ENCODE measurements around the gene CCDC85C. TPM values are rescaled to one million over a fixed set of nuclear protein-coding genes. Genes with fewer than 3 reads are reported as not detected.
A peak's percentile ranks its signal among the peaks of the same experiment; 100 is the strongest.

The CCDC85C gene
- total RNA-seq, 6 experiments from 2014 or later: 31.3 to 41.4 (median 34.3) TPM

DNA sequence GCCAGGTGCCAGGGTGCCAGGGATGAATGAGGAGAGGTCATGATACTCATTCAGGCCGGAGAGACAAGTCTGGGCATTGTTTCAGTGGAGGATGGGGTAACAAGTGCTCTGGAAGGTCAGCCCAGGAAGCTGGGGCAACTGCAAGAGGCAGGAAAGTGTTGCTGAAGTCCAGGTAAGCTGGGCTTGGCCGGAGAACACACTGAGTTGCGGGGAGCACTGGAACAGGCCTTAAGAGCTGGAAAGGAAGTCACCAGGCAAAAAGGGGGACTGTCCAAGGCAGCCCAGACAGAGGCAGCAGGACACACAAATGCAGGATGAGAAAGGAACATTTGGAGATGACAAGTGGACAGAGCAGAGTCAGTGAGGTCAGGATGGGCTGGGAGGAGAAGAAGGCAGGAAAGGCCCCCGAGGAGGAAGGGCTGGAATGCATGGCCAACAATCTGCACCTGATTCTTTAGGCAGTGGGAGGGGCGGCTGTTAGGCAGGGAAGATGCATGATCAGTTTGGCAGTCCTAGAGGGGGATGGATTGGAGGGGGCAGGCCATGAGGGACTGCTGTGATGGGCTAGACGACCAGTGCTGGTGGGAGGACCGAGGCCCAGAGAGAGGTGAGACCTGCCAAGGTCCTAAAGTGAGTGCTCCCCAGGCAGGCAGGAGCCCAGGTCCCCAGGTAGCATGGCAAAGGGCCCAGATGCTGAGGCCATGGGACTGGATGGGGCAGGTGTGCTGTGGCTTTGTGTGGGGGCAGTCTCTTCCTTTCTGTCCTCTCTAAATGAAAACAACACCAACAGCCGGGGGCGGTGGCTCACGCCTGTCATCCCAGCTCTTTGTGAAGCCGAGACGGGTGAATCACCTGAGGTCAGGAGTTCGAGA is 23.7 kb upstream of the CCDC85C start:
- TF ChIP-seq, protein P1, sequence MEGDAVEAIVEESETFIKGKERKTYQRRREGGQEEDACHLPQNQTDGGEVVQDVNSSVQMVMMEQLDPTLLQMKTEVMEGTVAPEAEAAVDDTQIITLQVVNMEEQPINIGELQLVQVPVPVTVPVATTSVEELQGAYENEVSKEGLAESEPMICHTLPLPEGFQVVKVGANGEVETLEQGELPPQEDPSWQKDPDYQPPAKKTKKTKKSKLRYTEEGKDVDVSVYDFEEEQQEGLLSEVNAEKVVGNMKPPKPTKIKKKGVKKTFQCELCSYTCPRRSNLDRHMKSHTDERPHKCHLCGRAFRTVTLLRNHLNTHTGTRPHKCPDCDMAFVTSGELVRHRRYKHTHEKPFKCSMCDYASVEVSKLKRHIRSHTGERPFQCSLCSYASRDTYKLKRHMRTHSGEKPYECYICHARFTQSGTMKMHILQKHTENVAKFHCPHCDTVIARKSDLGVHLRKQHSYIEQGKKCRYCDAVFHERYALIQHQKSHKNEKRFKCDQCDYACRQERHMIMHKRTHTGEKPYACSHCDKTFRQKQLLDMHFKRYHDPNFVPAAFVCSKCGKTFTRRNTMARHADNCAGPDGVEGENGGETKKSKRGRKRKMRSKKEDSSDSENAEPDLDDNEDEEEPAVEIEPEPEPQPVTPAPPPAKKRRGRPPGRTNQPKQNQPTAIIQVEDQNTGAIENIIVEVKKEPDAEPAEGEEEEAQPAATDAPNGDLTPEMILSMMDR (IDR thresholded peaks at IDR 0.05): no peak
- DNase-seq: no peak
- Mint-ChIP-seq H3K27ac (no peak overlapping the region), H3K4me3 (no peak overlapping the region), H3K4me1 (ENCODE audit: low read depth) (peaks cover 38% of the 10 kb centered on the region), H3K27me3 (ENCODE audit: insufficient read depth) (peaks cover 5% of the 10 kb centered on the region), H3K36me3 (ENCODE audit: low read depth) (no peaks in the 10 kb centered on the region), H3K9me3 (no peaks in the 10 kb centered on the region)

DNA sequence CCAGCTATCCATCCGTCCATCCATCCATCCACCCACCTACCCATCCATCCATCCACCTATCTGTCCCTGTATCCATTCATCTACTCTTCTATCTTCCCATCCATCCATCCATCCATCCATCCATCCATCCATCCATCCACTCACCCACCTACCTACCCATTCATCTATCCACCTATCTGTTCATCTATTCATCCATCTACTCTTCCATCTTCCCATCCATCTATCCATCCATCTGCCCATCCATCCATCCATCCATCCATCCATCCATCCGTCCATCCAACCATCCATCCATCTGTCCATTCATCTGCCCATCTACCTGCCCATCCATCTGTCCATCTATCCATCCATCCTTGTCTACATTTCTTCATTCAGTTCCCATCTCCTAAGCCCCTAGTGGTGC is 23.1 kb upstream of the CCDC85C start:
- H3K9me3 Mint-ChIP-seq: no peaks in the 10 kb centered on the region
- DNase-seq: no peak
- TF ChIP-seq, protein P1 (IDR thresholded peaks at IDR 0.05): no peak
- H3K4me3 Mint-ChIP-seq: no peak overlapping the region
- no peak overlapping the region for H3K27ac Mint-ChIP-seq
- H3K27me3 Mint-ChIP-seq (ENCODE audit: insufficient read depth): peaks cover 7% of the 10 kb centered on the region
- no peaks in the 10 kb centered on the region for H3K36me3 Mint-ChIP-seq (ENCODE audit: low read depth)
- H3K4me1 Mint-ChIP-seq (ENCODE audit: low read depth): peaks cover 44% of the 10 kb centered on the region

GRCh38 chr14:99626041-99626648 is 22.1 kb upstream of the CCDC85C start:
- no peaks in the 10 kb centered on the region for H3K36me3 Mint-ChIP-seq (ENCODE audit: low read depth)
- peaks cover 7% of the 10 kb centered on the region for H3K27me3 Mint-ChIP-seq (ENCODE audit: insufficient read depth)
- no peak overlapping the region for H3K27ac Mint-ChIP-seq
- no peak overlapping the region for H3K4me3 Mint-ChIP-seq
- H3K4me1 Mint-ChIP-seq (ENCODE audit: low read depth): peaks cover 54% of the 10 kb centered on the region
- DNase-seq: no peak
- H3K9me3 Mint-ChIP-seq: no peaks in the 10 kb centered on the region
- TF ChIP-seq, protein P1 (IDR thresholded peaks at IDR 0.05): no peak

- TF ChIP-seq, protein P1 (IDR thresholded peaks at IDR 0.05): no peak
- H3K9me3 Mint-ChIP-seq: no peaks in the 10 kb centered on the region
- H3K4me3 Mint-ChIP-seq: no peak overlapping the region
- H3K27me3 Mint-ChIP-seq (ENCODE audit: insufficient read depth): peaks cover 6% of the 10 kb centered on the region
- no peaks in the 10 kb centered on the region for H3K36me3 Mint-ChIP-seq (ENCODE audit: low read depth)
- no peak for DNase-seq
- H3K27ac Mint-ChIP-seq: no peak overlapping the region
- peaks cover 54% of the 10 kb centered on the region for H3K4me1 Mint-ChIP-seq (ENCODE audit: low read depth)
Measured at GRCh38 chr14:99625476-99625875, 21.5 kb upstream of the CCDC85C start.

GRCh38 chr14:99624971-99625370 is 21.0 kb upstream of the CCDC85C start:
- peaks cover 57% of the 10 kb centered on the region for H3K4me1 Mint-ChIP-seq (ENCODE audit: low read depth)
- H3K9me3 Mint-ChIP-seq: no peaks in the 10 kb centered on the region
- no peaks in the 10 kb centered on the region for H3K36me3 Mint-ChIP-seq (ENCODE audit: low read depth)
- TF ChIP-seq, protein P1 (IDR thresholded peaks at IDR 0.05): no peak
- H3K27ac Mint-ChIP-seq: peak overlapping the region; percentile 85
- no peak for DNase-seq
- peaks cover 4% of the 10 kb centered on the region for H3K27me3 Mint-ChIP-seq (ENCODE audit: insufficient read depth)
- H3K4me3 Mint-ChIP-seq: no peak overlapping the region
